Measurements from ENCODE around the gene SNTG2.
"Not testable (repeated sequence)": the region's sequence is repeated elsewhere in the genome, so short reads cannot be mapped to it uniquely, and the experiment has no call there.

Gene SNTG2

DNA sequence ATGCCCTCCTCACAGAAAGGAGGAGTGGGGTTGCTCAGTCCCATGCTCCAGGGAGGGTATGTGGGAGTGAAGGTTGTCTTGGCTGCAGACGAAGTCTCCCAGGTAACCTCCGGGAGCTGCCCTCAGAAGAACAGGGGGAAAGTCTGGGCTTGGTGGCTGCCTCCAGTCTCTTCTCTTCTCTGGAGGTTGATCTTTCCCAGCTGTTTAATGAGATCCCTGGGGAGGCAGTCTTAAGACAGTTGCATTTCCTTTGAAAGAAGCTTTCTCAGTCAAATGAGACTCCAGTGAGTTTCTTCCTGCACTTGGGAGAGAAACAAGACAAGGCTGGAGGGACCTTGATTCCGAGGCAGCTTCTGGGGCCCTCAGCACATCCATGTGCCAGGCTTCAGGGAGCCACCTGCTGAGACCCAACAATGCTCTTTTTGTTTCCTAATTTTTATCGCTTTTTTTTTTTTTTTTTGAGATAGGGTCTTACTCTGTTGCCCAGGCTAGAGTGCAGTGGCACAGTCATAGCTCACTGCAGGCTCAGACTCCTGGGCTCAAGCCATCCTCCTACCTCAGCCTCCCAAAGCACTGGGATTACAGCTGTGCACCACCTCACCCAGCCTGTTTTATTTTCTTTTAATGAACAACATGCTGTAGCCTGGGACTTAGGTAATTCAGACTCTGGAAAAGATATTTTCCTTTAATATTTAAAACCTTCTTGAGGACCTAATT lies 390.9 kb downstream of the SNTG2 start:
- DNase-seq, result no peak

DNA sequence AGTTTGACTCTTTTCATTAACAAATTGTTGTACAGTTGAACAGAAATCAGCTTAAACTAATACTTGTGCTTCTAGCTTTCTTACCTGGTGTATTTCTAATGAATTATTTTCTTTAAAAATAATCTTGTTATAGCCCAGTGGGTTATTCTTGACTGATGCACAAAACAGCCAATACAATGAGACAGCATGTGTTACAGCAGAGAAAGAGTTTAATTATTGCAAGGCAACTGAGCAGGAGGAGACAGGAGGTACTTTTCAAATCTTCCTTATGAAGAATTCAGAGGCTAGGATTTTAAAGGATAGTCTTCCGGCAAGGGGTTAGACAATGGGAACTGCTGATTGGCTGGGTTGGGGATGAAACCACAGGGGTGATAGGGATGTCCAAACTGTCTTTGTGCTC lies 398.1 kb downstream of the SNTG2 start:
- no peak for DNase-seq

- no peak for DNase-seq
These were observed 399.5 kb downstream of the SNTG2 start for GRCh38 chr2:1350111-1350510.

- DNase-seq, result no peak
These were observed 402.5 kb downstream of the SNTG2 start for GRCh38 chr2:1353124-1353523.

- DNase-seq, result no peak
These were observed 402.9 kb downstream of the SNTG2 start for GRCh38 chr2:1353543-1353942.

DNA sequence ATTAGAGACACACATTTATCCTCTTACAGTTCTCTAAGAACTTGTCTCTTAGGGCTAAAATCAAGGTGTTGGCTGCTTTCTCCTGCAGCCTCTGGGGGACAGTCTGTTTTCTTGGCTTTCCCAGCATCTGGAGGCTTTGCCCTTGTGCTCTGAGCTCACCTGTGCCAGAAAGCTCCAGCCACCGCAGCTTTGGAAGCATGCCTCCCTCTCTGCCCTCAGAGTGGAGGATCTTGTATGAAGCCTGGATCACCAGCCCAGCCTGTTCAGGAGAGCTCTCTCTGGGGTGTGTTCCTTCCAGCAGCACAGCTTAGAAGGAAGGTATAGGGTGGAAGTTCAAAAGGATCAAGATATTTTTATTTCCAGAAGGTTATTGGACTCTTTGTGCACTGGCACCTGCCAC lies 409.5 kb downstream of the SNTG2 start:
- DNase-seq, result no peak

- DNase-seq, result no peak
These were observed 410.1 kb downstream of the SNTG2 start for GRCh38 chr2:1360557-1361250.

DNA sequence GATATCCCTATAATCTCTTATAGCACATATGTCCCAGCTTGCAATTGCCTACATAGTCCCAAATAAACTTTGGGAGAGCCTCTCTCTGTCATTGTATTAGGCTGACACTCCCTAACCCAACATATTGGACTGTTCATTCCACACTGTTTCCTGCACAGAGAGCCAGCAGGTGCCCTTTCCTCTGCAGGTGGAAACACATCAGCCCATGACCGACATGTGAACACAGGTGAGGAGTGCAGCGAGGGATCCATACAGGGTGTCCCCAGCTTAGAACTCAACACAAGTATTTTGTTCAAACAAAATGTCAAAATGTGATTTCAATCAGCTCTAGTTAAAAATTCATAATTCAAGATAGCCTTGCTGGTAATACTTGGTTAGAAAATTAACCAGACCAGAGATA lies 412.7 kb downstream of the SNTG2 start:
- DNase-seq, result no peak

- no peak for DNase-seq
These were observed 416.0 kb downstream of the SNTG2 start for GRCh38 chr2:1366546-1367134.

GRCh38 chr2:1367601-1368000 lies 417.0 kb downstream of the SNTG2 start:
- no peak for DNase-seq

- DNase-seq, result no peak
These were observed 419.3 kb downstream of the SNTG2 start for GRCh38 chr2:1369905-1370304.

DNA sequence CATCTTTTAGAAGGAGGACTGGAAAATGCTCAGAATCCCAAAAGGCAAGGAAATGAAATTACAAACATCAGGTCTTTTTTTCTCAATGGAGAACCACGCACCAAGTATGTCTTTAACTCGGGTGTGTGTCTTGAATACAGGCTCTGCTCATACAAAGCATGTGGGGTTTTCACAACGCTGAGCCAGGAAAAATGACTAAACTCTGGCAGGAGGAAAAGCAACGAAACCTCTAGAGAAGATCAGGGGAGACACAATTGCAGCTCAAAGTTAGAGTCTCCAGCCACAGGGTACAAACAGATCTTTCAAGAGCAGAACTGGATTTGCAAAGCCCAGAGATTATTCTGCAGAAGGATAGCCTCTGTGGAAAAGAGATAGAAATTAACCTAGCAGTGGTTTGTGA lies 419.8 kb downstream of the SNTG2 start:
- no peak for DNase-seq

GRCh38 chr2:1371082-1371481 lies 420.4 kb downstream of the SNTG2 start:
- DNase-seq, result no peak

GRCh38 chr2:1373830-1374229 lies 423.2 kb downstream of the SNTG2 start:
- no peak for DNase-seq

DNA sequence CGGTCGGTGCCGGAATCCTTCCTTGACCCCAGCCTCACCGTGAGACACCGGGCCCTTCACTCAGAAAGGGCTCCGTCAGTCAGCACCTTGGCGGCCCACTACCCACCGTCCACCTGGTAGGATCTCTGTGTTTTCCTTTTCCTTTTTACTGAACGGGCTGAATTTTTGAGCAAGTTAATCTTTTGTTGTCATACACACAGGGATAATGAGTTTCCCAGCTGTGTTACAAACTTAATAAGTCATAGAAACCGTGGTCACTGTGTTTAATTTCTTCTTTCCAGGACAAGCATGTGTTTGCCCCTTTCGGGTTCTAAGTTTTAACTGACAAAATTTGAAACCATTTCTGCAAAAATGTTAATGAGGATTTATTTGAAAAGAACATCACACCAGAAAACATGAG lies 423.6 kb downstream of the SNTG2 start:
- no peak for DNase-seq

- no peak for DNase-seq
These were observed 425.1 kb downstream of the SNTG2 start for GRCh38 chr2:1375794-1376193.

GRCh38 chr2:1377473-1377872 lies 426.8 kb downstream of the SNTG2 start:
- no peak for DNase-seq

DNA sequence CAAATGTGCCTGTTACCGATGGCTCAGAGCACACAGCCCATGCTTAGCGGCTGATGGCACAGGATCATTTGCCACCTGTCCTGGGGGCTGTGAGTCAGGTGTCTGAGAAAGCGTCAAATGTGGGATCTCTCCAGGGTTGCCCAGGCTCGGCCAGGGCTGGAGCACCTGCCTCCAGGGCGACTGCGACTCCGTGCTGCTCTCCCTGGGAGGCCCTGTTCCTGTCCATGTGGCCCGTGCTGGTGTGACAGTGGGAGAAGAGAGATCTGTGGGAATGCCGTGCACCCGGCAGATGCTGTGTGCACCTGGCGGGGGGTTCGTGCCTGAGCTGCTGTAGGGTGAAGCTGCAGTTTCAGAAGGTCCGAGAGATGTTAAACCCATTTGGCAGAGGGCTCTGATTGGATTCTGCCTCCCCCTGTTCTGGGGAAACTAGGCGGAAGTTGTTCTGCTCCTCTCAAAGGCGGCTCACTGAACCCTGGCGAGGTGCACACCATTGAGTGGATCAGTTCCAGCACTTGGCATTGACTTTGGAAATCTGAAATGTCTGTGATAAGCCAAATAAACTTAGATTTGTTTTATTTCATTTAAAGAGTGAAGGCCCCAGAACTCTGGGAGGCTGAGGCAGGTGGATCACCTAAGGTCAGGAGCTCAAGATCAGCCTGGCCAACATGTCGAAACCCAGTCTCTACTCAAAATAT lies 428.0 kb downstream of the SNTG2 start:
- no peak for DNase-seq

DNA sequence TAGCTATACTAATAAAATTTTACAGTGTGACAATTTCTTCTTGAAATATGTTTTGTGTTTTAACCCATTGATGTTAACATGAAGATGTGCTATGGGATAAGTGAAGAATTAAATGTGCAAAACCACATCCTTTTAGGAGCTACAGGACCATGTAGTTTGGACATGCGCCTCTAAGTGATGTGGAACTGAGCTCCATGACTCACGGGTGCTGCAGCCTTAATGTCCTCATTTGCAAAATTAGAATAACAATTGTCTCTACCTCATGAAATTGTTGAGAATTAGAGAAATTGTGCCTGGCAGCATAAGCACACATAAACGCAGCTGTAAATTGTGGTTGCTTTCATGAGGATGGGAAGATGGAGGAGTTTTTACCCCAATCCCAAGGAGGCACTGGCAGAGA lies 431.0 kb downstream of the SNTG2 start:
- DNase-seq, result no peak

GRCh38 chr2:1387954-1388725 lies 437.5 kb downstream of the SNTG2 start:
- not testable (repeated sequence) for DNase-seq

DNA sequence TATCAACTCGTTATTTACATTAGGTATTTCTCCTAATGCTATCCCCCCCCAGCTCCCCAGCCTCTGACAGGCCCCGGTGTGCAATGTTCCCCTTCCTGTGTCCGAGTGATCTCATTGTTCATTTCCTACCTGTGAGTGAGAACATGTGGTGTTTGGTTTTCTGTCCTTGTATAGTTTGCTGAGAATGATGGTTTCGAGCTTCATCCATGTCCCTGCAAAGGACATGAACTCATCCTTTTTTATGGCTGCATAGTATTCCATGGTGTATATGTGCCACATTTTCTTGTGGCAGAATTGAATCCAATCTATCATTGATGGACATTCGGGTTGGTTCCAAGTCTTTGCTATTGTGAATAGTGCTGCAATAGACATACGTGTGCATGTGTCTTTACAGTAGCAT lies 439.5 kb downstream of the SNTG2 start:
- not testable (repeated sequence) for DNase-seq

GRCh38 chr2:1393321-1393720 lies 442.7 kb downstream of the SNTG2 start:
- no peak for DNase-seq
